Osteocyte (in vitro differentiated cells): ENCODE measurements around the gene RAPGEF5. TPM values are rescaled to one million over a fixed set of nuclear protein-coding genes. Genes with fewer than 3 reads are reported as not detected.

Experiments used
- DNase-seq: peaks from one replicate; pipeline ENCODE4 v3.0.0; 2021; ENCODE audit warnings: mixed read lengths; ENCODE audit not compliant: unreplicated experiment; ENCODE audit errors: extremely low spot score
- H3K27ac Mint-ChIP-seq: one replicate; pipeline ENCODE4 v1.8.0; 2021; ENCODE audit warnings: mild to moderate bottlenecking, mixed read lengths; ENCODE audit not compliant: unreplicated experiment
- H3K27me3 Mint-ChIP-seq: one replicate; pipeline ENCODE4 v1.8.0; 2021; ENCODE audit warnings: mixed read lengths; ENCODE audit not compliant: unreplicated experiment
- H3K36me3 Mint-ChIP-seq: one replicate; pipeline ENCODE4 v1.8.0; 2021; ENCODE audit warnings: mixed read lengths; ENCODE audit not compliant: unreplicated experiment
- H3K4me1 Mint-ChIP-seq: one replicate; pipeline ENCODE4 v1.8.0; 2021; ENCODE audit warnings: mixed read lengths; ENCODE audit not compliant: unreplicated experiment
- H3K4me3 Mint-ChIP-seq: one replicate; pipeline ENCODE4 v1.8.0; 2021; ENCODE audit warnings: mild to moderate bottlenecking, moderate library complexity, mixed read lengths; ENCODE audit not compliant: unreplicated experiment
- H3K9me3 Mint-ChIP-seq: one replicate; pipeline ENCODE4 v1.8.0; 2021; ENCODE audit warnings: mixed read lengths; ENCODE audit not compliant: unreplicated experiment
- total RNA-seq: library from RNA; stranded (reverse); gene quantifications from 2 replicates; pipeline ENCODE4 v1.2.1, GENCODE V29; 2021
- TF ChIP-seq, protein P1 (sequence below): fragments of 200-600 bp; sonication (generic); IDR thresholded peaks from 2 replicates; pipeline ENCODE4 v1.5.0; 2021; ENCODE audit warnings: antibody characterized with exemption, mild to moderate bottlenecking, moderate library complexity

RAPGEF5 gene
- total RNA-seq, 1 donor from 2014 or later = 0.27 TPM

DNA sequence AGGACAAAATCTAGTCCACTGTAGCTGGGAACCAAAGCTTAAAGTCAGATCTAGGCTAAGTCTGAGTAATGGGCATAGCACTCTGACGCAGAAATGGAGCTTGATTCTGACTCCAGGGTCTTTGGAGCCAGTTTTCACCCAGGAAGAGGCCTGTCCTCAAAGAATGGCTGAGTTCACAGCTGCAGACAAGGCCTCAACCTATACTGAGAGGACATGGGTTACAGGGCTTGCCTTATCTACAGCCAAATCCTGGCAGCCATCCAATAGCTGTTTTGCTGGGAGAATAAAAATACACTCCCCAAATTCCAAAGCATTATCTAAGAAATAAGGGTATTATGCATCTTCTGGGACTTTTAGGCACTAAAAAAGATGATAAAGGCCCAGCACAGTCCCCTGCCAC lies 154.8 kb downstream of the RAPGEF5 start:
- TF ChIP-seq, protein P1, sequence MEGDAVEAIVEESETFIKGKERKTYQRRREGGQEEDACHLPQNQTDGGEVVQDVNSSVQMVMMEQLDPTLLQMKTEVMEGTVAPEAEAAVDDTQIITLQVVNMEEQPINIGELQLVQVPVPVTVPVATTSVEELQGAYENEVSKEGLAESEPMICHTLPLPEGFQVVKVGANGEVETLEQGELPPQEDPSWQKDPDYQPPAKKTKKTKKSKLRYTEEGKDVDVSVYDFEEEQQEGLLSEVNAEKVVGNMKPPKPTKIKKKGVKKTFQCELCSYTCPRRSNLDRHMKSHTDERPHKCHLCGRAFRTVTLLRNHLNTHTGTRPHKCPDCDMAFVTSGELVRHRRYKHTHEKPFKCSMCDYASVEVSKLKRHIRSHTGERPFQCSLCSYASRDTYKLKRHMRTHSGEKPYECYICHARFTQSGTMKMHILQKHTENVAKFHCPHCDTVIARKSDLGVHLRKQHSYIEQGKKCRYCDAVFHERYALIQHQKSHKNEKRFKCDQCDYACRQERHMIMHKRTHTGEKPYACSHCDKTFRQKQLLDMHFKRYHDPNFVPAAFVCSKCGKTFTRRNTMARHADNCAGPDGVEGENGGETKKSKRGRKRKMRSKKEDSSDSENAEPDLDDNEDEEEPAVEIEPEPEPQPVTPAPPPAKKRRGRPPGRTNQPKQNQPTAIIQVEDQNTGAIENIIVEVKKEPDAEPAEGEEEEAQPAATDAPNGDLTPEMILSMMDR = no peak
- no peaks in the 10 kb centered on the region for H3K4me1 Mint-ChIP-seq

DNA sequence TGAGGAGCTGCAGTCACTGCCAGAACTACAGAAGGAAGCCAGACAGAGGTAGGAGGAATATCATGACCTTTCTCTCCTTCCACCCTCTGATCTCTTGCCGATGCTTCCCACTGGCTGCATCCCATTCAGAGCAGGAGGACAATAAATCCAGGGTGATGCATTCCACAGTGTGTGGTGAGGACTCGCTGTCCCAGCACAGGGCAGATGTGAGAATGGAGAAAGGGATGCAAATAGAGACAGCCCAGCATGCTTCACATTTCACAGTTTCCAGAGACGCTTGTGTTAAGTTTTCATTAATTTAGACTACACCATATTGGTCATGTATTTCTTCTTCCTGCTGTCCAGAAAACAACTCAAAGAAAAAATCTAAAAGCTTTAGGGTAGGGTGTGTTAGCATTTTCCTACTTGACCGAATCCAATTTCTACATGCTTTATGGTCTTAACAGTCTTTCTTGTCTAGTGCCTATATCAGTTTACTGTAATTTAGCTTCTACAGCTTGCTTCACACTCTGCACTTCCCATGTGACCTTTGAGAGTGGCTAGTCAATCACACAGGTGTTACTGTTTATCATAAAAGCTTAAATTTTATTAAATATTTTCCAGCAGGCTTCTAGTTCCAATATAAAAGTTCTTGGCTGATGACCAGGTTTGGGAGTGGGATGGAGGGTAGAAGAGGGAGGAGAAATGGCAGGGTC lies 155.6 kb downstream of the RAPGEF5 start:
- Mint-ChIP-seq H3K36me3 (no peaks in the 10 kb centered on the region), H3K9me3 (no peaks in the 10 kb centered on the region), H3K27ac (no peak overlapping the region), H3K4me3 (no peak overlapping the region), H3K4me1 (no peaks in the 10 kb centered on the region), H3K27me3 (peaks cover 10% of the 10 kb centered on the region)
- no peak for DNase-seq
- TF ChIP-seq, protein P1 = no peak

More for the DNA sequence above, 154.8 kb downstream of the RAPGEF5 start:
- Mint-ChIP-seq H3K27ac (no peak overlapping the region), H3K27me3 (peaks cover 10% of the 10 kb centered on the region), H3K4me3 (no peak overlapping the region), H3K9me3 (no peaks in the 10 kb centered on the region), H3K36me3 (no peaks in the 10 kb centered on the region)
- DNase-seq = no peak

DNA sequence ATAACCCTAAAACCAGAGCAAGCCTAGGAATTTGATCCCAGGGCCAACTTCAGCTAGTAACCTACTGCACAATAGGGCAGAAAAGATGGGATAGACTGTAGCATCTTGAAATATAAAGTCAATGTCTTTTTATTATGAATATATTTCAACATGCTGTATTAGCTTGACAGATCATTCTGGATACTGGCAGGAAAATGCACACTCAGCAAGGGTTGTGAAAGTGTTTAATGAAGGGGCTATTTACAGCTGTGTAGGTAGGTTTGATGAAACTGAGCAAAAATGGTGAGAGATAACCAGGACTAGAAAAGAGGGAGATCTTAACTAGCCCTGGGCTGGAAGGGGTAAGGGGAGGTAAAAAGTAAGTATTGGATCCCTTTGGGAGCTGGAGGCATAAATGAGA lies 156.2 kb downstream of the RAPGEF5 start:
- no peaks in the 10 kb centered on the region for H3K4me1 Mint-ChIP-seq

DNA sequence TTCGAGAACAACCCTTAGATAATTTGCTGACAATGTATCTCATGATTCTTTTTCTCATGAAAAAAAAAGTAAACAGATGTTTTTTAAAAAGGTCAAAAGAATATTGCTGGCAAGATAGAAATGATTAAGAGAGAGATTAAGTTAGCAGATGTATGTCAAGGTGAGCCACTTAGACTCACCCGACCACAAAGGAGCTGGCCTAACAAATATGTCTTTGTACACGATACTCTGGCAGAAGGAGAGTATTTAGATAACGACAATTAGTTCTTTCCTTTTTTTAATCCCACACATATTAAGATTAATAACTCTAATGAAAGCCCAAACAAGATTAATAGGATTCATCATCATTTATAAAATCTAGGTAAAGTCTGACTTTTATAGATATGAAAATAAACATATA lies 156.7 kb downstream of the RAPGEF5 start:
- Mint-ChIP-seq H3K27ac (no peak overlapping the region), H3K4me1 (no peaks in the 10 kb centered on the region), H3K36me3 (no peaks in the 10 kb centered on the region), H3K27me3 (peaks cover 11% of the 10 kb centered on the region), H3K9me3 (no peaks in the 10 kb centered on the region), H3K4me3 (no peak overlapping the region)
- TF ChIP-seq, protein P1 = no peak
- DNase-seq = no peak

More for the DNA sequence above, 156.2 kb downstream of the RAPGEF5 start:
- H3K9me3 Mint-ChIP-seq = no peaks in the 10 kb centered on the region
- H3K27ac Mint-ChIP-seq = no peak overlapping the region
- no peak overlapping the region for H3K4me3 Mint-ChIP-seq
- TF ChIP-seq, protein P1 = no peak
- peaks cover 10% of the 10 kb centered on the region for H3K27me3 Mint-ChIP-seq
- H3K36me3 Mint-ChIP-seq = no peaks in the 10 kb centered on the region
- DNase-seq = no peak

DNA sequence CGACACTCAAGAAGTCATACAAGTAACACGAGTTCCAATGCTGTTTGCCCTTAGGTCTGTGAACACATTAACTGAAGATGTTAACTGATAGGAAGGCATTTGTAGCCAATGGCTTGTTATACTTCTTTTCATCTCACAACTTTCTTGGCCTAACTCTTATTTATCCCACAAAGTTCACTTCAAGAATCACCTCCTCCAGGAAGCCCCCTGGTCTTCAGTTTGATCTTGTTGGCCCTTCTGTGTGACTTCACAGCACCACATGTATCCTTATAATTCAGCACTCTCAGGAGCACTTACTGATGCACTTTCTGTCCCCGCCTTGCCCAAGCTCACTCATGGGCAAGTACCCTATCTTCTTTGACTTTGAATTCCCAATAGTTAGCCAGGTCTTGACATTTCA lies 159.6 kb downstream of the RAPGEF5 start:
- no peaks in the 10 kb centered on the region for H3K9me3 Mint-ChIP-seq
- H3K27ac Mint-ChIP-seq = no peak overlapping the region
- peaks cover 9% of the 10 kb centered on the region for H3K4me1 Mint-ChIP-seq
- no peaks in the 10 kb centered on the region for H3K36me3 Mint-ChIP-seq
- DNase-seq = no peak
- TF ChIP-seq, protein P1 = no peak
- H3K4me3 Mint-ChIP-seq = no peak overlapping the region
- H3K27me3 Mint-ChIP-seq = peaks cover 30% of the 10 kb centered on the region
